Measurements from ENCODE around the gene RBM15. TPM values are rescaled to one million over a fixed set of nuclear protein-coding genes. Genes with fewer than 3 reads are reported as not detected.

The RBM15 gene
- total RNA-seq: 10 to 100 TPM; 60.2 to 97.9 TPM

DNA sequence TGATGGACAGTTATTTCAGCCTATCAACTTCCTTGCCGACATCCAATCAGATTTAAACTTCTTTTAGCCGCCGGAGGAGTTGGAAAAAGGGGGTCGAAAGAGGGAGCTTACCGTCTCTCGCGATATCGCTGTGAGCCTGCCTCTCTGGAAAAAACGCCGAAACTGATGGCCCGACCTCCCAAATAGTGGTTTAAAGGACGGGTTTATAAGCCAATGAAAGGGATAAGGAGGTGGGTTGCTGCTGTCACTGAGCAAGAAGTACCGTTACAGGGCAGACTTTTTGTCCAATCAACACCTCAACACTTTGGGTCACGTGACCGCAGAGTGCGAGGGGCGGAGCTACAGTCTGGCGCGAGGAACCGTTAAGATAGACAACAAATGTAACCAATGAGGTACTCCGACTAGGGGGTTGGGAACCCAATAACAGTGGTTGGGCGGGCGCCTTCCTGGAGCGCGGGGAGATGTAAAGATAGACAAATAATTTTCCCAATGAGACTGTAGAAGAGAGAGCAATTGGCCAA is at the start of gene RBM15:
RBM15 (plus strand) TSS at position 492 of the 521 bp plus-strand sequence; CDS start at position 521, 29 bp downstream.
- H3K9me3 Mint-ChIP-seq: no peaks in the 10 kb centered on the region
- H3K27me3 Mint-ChIP-seq: no peaks in the 10 kb centered on the region
- H3K27ac Mint-ChIP-seq: no peak within 1 kb of the TSS
- peaks cover 19% of the 10 kb centered on the region for H3K36me3 Mint-ChIP-seq
- peak; percentile 99 for DNase-seq (ENCODE audit: low spot score)
- no peak within 1 kb of the TSS for H3K4me3 Mint-ChIP-seq
- ATAC-seq: peak; percentile 86 to 89
- peaks cover 44 to 55% of the 10 kb centered on the region in 2 donors for H3K4me1 Mint-ChIP-seq (ENCODE audit: low read depth in 2 of 2)

DNA sequence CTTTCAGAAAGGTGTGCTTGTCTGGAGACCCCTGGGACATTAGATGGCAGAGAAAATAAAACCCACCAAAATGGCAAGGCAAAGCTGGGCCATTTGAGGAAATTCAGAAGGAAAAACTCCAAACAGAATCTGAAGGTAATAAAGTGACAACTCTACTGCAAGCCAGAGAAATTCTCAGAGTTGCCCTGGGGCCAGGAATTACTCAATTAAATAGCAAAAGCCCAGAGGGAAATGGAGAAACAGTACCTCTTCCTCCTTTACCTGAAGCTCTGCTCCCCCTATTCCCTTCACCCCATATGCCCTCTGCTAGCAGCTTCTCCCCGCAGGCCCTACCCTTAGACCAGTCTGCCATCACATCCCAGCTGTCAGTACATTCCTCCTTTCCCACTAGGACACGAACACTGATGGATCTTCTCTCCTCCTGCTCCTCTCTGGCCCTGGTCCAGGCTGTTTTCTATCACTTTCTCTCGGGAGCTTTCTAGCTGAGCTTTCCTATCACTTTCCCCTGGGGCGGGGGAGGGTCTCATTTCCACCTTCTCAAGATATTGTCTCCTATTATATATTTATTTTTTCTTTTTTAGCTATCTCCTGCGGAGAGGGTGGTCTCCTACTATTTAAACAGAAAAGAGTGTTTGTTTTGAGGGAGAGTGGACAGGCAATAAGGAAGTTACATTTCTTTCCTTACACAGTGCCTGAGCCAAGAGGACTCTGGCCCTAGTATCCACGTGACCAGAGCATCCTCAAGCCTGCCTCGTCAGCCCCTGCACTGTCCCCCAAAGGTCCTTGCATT is 47.7 kb upstream of the RBM15 start:
- Mint-ChIP-seq H3K27me3 (peaks cover 0 to 10% of the 10 kb centered on the region in 2 donors), H3K4me3 (no peak overlapping the region), H3K4me1 (ENCODE audit: low read depth in 2 of 2) (no peaks in the 10 kb centered on the region), H3K36me3 (no peaks in the 10 kb centered on the region), H3K9me3 (no peaks in the 10 kb centered on the region), H3K27ac (no peak overlapping the region)
- DNase-seq (ENCODE audit: low spot score): no peak
- ATAC-seq: no peak

DNA sequence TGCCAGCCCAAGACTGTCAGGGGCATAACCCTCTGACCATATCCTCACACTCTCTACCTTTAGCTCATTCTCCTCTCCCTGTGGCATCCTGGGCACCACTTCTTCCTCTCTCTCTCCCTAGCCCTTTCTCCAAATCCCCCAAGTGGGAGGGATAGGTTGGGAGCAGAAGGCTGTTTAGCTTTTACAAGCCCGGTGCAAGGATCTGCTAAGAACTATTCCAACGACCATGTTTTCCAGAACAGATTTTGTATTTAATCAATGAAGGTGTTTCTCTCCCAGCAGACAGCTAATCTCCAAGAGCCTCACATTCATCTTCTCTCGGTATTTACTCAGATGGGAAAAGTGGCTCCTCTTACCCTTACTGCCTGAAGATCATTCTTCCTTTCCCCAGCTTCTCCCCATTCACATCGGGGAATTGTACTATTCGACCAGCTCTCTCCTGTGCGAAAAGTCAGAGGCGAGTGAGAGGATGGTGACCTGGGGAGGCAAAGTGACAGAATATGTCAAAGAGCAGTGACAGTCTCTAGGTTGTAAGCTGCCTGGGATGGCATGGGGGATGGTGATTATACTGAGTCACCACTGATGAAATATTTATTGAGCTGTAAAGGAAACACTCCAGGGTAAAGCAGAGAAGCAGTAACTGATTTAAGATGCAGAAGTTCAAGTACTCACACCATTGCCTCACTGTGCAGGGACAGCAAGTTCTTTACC is 47.0 kb upstream of the RBM15 start:
- ATAC-seq (peak in 1 of 2 donors; percentile 36), DNase-seq (ENCODE audit: low spot score) (no peak)
- Mint-ChIP-seq H3K4me1 (ENCODE audit: low read depth in 2 of 2) (no peaks in the 10 kb centered on the region), H3K9me3 (no peaks in the 10 kb centered on the region), H3K27ac (no peak overlapping the region), H3K36me3 (no peaks in the 10 kb centered on the region), H3K27me3 (peaks cover 0 to 10% of the 10 kb centered on the region in 2 donors), H3K4me3 (no peak overlapping the region)

DNA sequence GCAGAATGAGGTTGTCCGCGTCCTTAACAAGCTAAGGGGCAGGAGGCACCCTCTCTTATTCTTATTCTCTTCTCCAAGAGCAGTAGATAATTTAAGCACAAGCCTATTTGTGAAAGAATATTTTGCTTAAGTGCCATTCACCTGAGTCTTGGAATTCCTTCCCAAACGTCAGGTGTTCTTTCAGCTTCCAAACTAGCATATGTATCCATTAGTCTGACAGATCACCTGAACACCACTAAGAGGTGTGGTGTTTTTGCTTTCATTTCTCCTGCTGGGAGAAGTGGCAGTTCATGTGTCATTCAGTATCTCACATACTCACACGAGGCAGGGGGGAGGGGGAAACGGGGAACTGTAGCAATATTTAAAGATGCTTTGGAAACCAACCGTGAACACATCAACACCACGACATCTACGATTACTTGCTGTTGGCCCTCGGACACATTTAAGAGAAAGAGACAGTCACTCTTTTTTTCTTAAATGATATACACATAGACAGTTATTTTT is 45.5 kb upstream of the RBM15 start:
- Mint-ChIP-seq H3K36me3 (no peaks in the 10 kb centered on the region), H3K9me3 (no peaks in the 10 kb centered on the region), H3K27ac (no peak overlapping the region), H3K27me3 (peaks cover 0 to 10% of the 10 kb centered on the region in 2 donors), H3K4me1 (ENCODE audit: low read depth in 2 of 2) (no peaks in the 10 kb centered on the region), H3K4me3 (no peak overlapping the region)
- DNase-seq (ENCODE audit: low spot score) (no peak), ATAC-seq (no peak)

- no peak for DNase-seq (ENCODE audit: low spot score)
- Mint-ChIP-seq H3K27me3 (peaks cover 0 to 10% of the 10 kb centered on the region in 2 donors), H3K9me3 (no peaks in the 10 kb centered on the region), H3K36me3 (no peaks in the 10 kb centered on the region), H3K4me3 (no peak overlapping the region), H3K27ac (no peak overlapping the region), H3K4me1 (ENCODE audit: low read depth in 2 of 2) (no peaks in the 10 kb centered on the region)
- ATAC-seq: no peak
Measured at GRCh38 chr1:110294308-110294707, 44.9 kb upstream of the RBM15 start.

DNA sequence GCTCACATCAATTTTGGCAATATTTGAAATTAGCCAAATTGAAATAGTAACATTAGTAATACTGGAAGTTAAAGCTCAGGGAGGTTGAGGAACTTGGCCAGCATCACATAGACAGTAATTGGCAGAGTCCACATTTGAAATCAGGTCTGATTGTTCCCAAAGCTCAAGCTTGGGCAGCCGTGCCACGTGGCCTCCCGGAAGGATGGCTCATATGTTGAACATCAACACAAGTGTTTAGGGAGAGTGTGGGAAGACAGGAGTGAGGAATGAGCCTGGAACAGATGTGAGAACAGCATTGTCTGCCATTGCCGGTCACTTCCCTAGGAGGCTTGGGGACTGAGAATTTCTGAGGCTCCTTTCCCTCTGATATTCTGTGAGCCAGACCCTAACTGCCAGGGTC is 40.2 kb upstream of the RBM15 start:
- H3K27ac Mint-ChIP-seq: no peak overlapping the region
- H3K4me1 Mint-ChIP-seq (ENCODE audit: low read depth in 2 of 2): no peaks in the 10 kb centered on the region
- no peaks in the 10 kb centered on the region for H3K36me3 Mint-ChIP-seq
- H3K4me3 Mint-ChIP-seq: no peak overlapping the region
- H3K27me3 Mint-ChIP-seq: peaks cover 12 to 18% of the 10 kb centered on the region in 2 donors
- no peaks in the 10 kb centered on the region for H3K9me3 Mint-ChIP-seq
- no peak for ATAC-seq
- DNase-seq (ENCODE audit: low spot score): no peak

DNA sequence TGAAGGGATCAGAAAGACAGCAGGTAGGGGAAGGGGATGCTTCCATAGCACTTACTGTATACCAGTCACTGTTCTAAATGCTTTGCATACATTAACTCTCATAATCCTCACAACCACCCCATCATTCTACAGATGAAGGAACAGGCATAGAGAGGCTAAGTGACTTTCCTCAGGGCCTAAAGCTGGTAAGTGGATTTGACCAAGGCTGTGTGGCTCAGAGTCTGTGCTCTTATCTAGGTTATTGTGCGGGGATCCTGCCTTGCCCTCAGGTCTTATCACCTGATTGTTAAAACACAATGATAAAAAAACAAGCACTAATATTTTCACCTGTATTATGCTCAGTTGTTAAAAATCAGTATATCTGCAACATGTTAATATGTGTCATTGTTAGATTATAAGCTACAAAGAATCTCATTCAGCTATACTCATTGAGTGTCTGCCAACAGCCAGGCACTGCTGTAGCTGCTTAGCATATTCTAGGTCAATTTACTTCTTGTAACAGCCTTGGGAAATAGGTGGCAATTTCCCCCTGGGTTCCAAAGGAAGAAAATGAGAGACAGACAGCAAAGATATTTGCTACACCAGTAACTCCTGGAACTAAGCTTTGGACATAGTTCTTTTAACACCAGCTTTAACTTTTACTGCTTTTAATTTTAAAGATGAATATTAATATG is 38.6 kb upstream of the RBM15 start:
- H3K36me3 Mint-ChIP-seq: no peaks in the 10 kb centered on the region
- ATAC-seq (no peak), DNase-seq (ENCODE audit: low spot score) (no peak)
- peaks cover 12 to 15% of the 10 kb centered on the region in 2 donors for H3K27me3 Mint-ChIP-seq
- no peak overlapping the region for H3K27ac Mint-ChIP-seq
- H3K4me1 Mint-ChIP-seq (ENCODE audit: low read depth in 2 of 2): no peaks in the 10 kb centered on the region
- H3K4me3 Mint-ChIP-seq: no peak overlapping the region
- H3K9me3 Mint-ChIP-seq: no peaks in the 10 kb centered on the region

- Mint-ChIP-seq H3K27ac (no peak overlapping the region), H3K9me3 (no peaks in the 10 kb centered on the region), H3K4me1 (ENCODE audit: low read depth in 2 of 2) (no peaks in the 10 kb centered on the region), H3K4me3 (no peak overlapping the region), H3K36me3 (no peaks in the 10 kb centered on the region), H3K27me3 (peaks cover 8 to 12% of the 10 kb centered on the region in 2 donors)
- DNase-seq (ENCODE audit: low spot score) (no peak), ATAC-seq (no peak)
Measured at GRCh38 chr1:110302836-110303235, 36.3 kb upstream of the RBM15 start.

DNA sequence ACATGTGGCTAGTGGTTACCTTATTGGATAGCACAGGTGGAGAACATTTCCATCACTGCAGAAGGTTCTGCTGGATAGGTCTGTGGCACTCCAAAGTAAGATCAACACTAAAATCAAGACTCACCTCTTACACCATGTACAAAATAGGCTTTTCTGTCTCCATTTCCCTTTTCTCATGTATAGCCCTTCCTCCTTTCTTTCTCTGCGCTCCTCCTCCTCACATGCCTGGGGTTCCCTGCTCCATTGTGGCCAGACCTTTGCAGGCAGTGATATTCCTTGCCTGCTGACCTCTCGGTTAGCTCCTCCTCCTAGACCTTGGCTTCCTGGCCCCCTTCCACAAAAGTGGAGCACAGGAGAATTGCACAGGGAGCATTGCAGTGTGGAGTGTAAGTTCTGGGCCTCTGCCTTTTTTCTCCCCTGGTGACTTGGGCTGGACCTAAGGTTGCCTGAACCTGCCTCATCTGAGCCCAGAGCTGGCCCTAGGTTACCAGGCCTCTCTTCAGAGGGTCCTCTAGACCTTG is 33.2 kb upstream of the RBM15 start:
- H3K4me3 Mint-ChIP-seq: no peak overlapping the region
- ATAC-seq (no peak), DNase-seq (ENCODE audit: low spot score) (no peak)
- no peaks in the 10 kb centered on the region for H3K36me3 Mint-ChIP-seq
- H3K4me1 Mint-ChIP-seq (ENCODE audit: low read depth in 2 of 2): no peaks in the 10 kb centered on the region
- no peaks in the 10 kb centered on the region for H3K9me3 Mint-ChIP-seq
- H3K27me3 Mint-ChIP-seq: peaks cover 8 to 9% of the 10 kb centered on the region in 2 donors
- H3K27ac Mint-ChIP-seq: no peak overlapping the region

DNA sequence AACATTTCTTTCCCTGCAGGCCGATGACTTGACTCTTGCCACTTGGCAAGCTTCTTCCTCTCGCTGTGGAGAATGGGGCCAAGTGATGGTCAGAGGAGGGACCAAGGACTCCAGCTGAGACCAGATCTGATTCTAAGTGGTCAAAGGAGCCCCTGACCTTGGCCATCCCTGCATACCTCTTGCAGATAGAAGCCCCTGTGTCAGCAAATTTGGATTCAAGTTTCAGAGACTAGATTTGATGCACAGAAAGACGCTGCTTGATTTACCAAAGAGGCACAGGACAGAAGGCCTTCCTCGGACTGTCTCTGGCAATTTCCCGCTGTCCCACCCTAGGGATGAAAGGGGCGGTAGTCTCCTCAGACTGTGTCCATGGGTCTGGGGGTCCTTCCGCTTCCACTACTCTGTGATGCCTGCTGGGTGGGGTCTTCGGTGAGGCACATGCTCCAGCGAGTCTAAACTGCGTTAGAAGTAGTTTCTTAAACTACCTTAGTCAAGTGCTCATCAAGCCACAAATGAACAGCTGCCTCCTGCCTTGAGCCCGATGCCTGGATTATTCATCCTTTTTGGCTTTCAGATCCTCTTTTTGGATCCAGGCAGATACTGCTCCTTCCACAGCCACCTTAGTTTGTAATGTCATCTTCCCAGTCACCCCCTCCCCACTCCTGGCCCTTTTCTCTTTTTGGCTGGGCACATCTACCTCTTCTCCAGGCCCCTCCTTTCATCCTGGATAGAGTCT is 31.8 kb upstream of the RBM15 start:
- ATAC-seq (no peak), DNase-seq (ENCODE audit: low spot score) (no peak)
- H3K4me3 Mint-ChIP-seq: no peak overlapping the region
- H3K27me3 Mint-ChIP-seq: peaks cover 5 to 6% of the 10 kb centered on the region in 2 donors
- H3K9me3 Mint-ChIP-seq: no peaks in the 10 kb centered on the region
- H3K4me1 Mint-ChIP-seq (ENCODE audit: low read depth in 2 of 2): no peaks in the 10 kb centered on the region
- no peak overlapping the region for H3K27ac Mint-ChIP-seq
- no peaks in the 10 kb centered on the region for H3K36me3 Mint-ChIP-seq

DNA sequence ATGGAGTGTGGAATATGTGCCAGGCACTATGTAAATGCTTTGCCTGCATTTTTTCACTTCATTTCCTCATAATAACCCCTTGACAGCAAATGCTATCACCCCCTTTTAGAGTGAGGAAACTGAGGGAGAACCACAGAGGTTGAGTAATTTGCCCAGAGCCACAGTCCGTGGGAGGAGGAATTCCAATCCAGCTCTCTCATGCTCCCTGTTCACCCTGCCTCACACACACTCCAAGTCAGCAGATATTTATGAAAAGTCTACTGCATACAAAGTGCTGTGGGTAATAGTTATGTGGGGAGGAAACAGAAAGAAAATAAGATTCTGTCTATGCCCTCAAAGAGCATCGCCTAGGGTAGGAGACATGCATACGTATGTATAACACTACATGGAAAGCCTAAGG is 30.9 kb upstream of the RBM15 start:
- Mint-ChIP-seq H3K4me3 (no peak overlapping the region), H3K4me1 (ENCODE audit: low read depth in 2 of 2) (no peaks in the 10 kb centered on the region), H3K27me3 (no peaks in the 10 kb centered on the region), H3K27ac (no peak overlapping the region), H3K36me3 (no peaks in the 10 kb centered on the region), H3K9me3 (no peaks in the 10 kb centered on the region)
- DNase-seq (ENCODE audit: low spot score) (no peak), ATAC-seq (no peak)

DNA sequence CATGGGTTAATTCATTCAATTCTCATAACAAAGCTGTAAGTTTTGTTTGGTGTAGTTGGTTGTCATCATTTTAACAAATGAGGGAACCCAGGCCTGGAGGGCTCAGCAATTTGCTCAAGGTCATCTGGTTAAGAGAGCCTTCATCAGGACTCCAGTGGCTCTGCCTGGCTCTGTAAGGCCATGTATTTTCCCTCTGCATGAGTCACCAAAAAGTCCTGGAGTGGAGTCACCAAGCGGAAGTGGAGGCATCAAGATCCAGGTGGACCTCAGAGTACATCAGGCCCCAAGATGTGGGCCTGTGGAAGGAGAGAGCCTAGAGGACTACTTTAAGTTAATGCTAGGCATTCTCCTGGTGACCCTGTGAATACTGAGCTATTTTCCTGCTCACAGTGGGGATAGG is 30.0 kb upstream of the RBM15 start:
- ATAC-seq (no peak), DNase-seq (ENCODE audit: low spot score) (no peak)
- no peak overlapping the region for H3K4me3 Mint-ChIP-seq
- H3K27me3 Mint-ChIP-seq: no peaks in the 10 kb centered on the region
- no peaks in the 10 kb centered on the region for H3K9me3 Mint-ChIP-seq
- H3K27ac Mint-ChIP-seq: no peak overlapping the region
- no peaks in the 10 kb centered on the region for H3K4me1 Mint-ChIP-seq (ENCODE audit: low read depth in 2 of 2)
- H3K36me3 Mint-ChIP-seq: no peaks in the 10 kb centered on the region

GRCh38 chr1:110309767-110310166 is 29.4 kb upstream of the RBM15 start:
- ATAC-seq (no peak), DNase-seq (ENCODE audit: low spot score) (no peak)
- Mint-ChIP-seq H3K9me3 (no peaks in the 10 kb centered on the region), H3K4me1 (ENCODE audit: low read depth in 2 of 2) (no peaks in the 10 kb centered on the region), H3K4me3 (no peak overlapping the region), H3K27ac (no peak overlapping the region), H3K27me3 (no peaks in the 10 kb centered on the region), H3K36me3 (no peaks in the 10 kb centered on the region)
